Measurements from ENCODE around the gene DNAH6.

Gene DNAH6

GRCh38 chr2:84705858-84706257 lies 189.6 kb downstream of the DNAH6 start:
- Histone ChIP-seq H3K9me3 (ENCODE audit: insufficient read depth, low read length) (peaks cover 10% of the 10 kb centered on the region; the same call in 1 of the 2 replicates), H3K9ac (ENCODE audit: insufficient read length, low read depth) (no peak overlapping the region), H3K4me3 (ENCODE audit: insufficient read length, low read depth) (no peak overlapping the region), H3K27me3 (ENCODE audit: insufficient read depth, insufficient read length) (no peaks in the 10 kb centered on the region), H3K4me1 (ENCODE audit: insufficient read depth, insufficient read length) (no peaks in the 10 kb centered on the region), H3K36me3 (ENCODE audit: insufficient read depth, insufficient read length, low read length) (no peaks in the 10 kb centered on the region)
- no peak for TF ChIP-seq YY1 (IDR thresholded peaks at IDR 0.05; ENCODE audit: insufficient read depth, insufficient read length)
- TF ChIP-seq SUZ12 (IDR thresholded peaks at IDR 0.05; ENCODE audit: extremely low read depth, insufficient read depth, insufficient read length): no peak
- no peak for TF ChIP-seq ZNF274 (IDR thresholded peaks at IDR 0.05; ENCODE audit: low read depth, low read length)
- DNase-seq (ENCODE audit: low read depth, low spot score): no peak

DNA sequence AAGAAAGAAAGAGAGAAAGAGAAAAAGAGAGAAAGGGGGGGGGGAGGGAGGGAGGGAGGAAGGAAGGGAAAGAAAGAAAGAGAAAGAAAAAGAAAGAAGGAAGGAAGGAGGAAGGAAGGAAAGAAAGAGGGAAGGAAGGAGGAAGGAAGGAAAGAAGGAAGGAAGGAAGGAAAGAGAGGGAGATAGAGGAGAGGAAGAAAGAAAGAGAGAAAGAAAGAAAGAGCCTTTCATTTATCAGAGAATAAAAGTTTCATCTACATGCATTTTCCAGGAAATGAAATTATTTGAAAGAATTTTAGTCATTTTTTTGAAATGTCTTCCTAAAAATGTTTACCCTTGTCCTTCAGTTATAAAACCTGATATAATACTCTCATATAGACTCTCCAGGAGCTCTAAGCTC lies 192.1 kb downstream of the DNAH6 start:
- H3K27me3 ChIP-seq (ENCODE audit: insufficient read depth, insufficient read length): no peaks in the 10 kb centered on the region
- no peak for DNase-seq (ENCODE audit: low read depth, low spot score)
- no peak for TF ChIP-seq ZNF274 (IDR thresholded peaks at IDR 0.05; ENCODE audit: low read depth, low read length)
- TF ChIP-seq YY1 (IDR thresholded peaks at IDR 0.05; ENCODE audit: insufficient read depth, insufficient read length): no peak
- no peak for TF ChIP-seq SUZ12 (IDR thresholded peaks at IDR 0.05; ENCODE audit: extremely low read depth, insufficient read depth, insufficient read length)

GRCh38 chr2:84711651-84712050 lies 195.4 kb downstream of the DNAH6 start:
- no peak for DNase-seq (ENCODE audit: low read depth, low spot score)
- H3K4me3 ChIP-seq (ENCODE audit: insufficient read length, low read depth): no peak overlapping the region
- no peaks in the 10 kb centered on the region for H3K27me3 ChIP-seq (ENCODE audit: insufficient read depth, insufficient read length)
- no peaks in the 10 kb centered on the region for H3K36me3 ChIP-seq (ENCODE audit: insufficient read depth, insufficient read length, low read length)
- no peak for TF ChIP-seq YY1 (IDR thresholded peaks at IDR 0.05; ENCODE audit: insufficient read depth, insufficient read length)
- no peak overlapping the region for H3K9ac ChIP-seq (ENCODE audit: insufficient read length, low read depth)
- no peaks in the 10 kb centered on the region for H3K4me1 ChIP-seq (ENCODE audit: insufficient read depth, insufficient read length)
- H3K9me3 ChIP-seq (ENCODE audit: insufficient read depth, low read length): no peaks in the 10 kb centered on the region

More for the DNA sequence above, 192.1 kb downstream of the DNAH6 start:
- Histone ChIP-seq H3K4me3 (ENCODE audit: insufficient read length, low read depth) (no peak overlapping the region), H3K4me1 (ENCODE audit: insufficient read depth, insufficient read length) (no peaks in the 10 kb centered on the region), H3K9ac (ENCODE audit: insufficient read length, low read depth) (no peak overlapping the region), H3K36me3 (ENCODE audit: insufficient read depth, insufficient read length, low read length) (no peaks in the 10 kb centered on the region), H3K9me3 (ENCODE audit: insufficient read depth, low read length) (no peaks in the 10 kb centered on the region)

DNA sequence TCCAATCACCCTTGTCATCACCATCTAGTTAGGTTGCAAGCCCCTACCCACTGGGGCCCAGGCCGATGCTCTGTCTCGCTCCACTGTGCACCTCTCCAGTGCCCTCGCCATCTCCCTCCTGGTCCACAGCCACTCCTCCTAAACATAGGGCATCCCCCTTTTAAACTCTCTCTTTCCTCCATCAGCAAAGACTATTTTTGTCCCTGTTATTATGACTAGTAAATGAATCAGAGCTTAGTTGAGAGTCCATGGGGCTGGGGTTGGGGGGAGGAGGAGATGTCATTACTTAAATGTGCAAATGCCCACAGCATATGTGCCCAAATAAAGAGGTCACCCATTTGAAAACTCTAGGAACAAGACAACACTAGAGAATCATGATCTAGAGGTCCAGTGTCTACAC lies 197.1 kb downstream of the DNAH6 start:
- H3K9me3 ChIP-seq (ENCODE audit: insufficient read depth, low read length): no peaks in the 10 kb centered on the region
- no peak overlapping the region for H3K4me3 ChIP-seq (ENCODE audit: insufficient read length, low read depth)
- no peaks in the 10 kb centered on the region for H3K27me3 ChIP-seq (ENCODE audit: insufficient read depth, insufficient read length)
- TF ChIP-seq YY1 (IDR thresholded peaks at IDR 0.05; ENCODE audit: insufficient read depth, insufficient read length): no peak
- TF ChIP-seq SUZ12 (IDR thresholded peaks at IDR 0.05; ENCODE audit: extremely low read depth, insufficient read depth, insufficient read length): no peak
- no peak for TF ChIP-seq ZNF274 (IDR thresholded peaks at IDR 0.05; ENCODE audit: low read depth, low read length)
- H3K4me1 ChIP-seq (ENCODE audit: insufficient read depth, insufficient read length): no peaks in the 10 kb centered on the region
- H3K36me3 ChIP-seq (ENCODE audit: insufficient read depth, insufficient read length, low read length): no peaks in the 10 kb centered on the region
- DNase-seq (ENCODE audit: low read depth, low spot score): no peak
- no peak overlapping the region for H3K9ac ChIP-seq (ENCODE audit: insufficient read length, low read depth)

DNA sequence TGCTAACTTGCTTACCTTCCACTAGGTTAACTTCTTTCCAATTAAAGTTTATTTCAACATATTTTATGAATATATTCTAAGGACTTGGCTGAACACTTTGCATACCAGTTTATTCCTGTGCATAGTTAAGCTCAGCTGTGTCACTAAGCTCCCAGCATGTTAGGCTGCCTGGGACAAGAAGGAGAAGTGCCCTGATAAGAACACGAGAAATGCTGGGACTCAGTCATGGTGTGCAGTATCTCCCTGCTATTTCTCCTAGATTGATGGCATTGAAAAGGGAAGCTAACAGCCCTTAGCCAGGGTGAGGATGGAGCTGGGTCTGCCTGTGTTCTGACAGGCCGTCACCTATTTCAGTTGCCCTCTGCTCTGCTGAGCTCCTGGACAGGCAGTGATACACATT lies 200.3 kb downstream of the DNAH6 start:
- no peaks in the 10 kb centered on the region for H3K4me1 ChIP-seq (ENCODE audit: insufficient read depth, insufficient read length)
- no peak overlapping the region for H3K4me3 ChIP-seq (ENCODE audit: insufficient read length, low read depth)
- H3K9ac ChIP-seq (ENCODE audit: insufficient read length, low read depth): no peak overlapping the region
- H3K36me3 ChIP-seq (ENCODE audit: insufficient read depth, insufficient read length, low read length): no peaks in the 10 kb centered on the region
- no peaks in the 10 kb centered on the region for H3K27me3 ChIP-seq (ENCODE audit: insufficient read depth, insufficient read length)
- no peak for TF ChIP-seq ZNF274 (IDR thresholded peaks at IDR 0.05; ENCODE audit: low read depth, low read length)
- no peak for TF ChIP-seq SUZ12 (IDR thresholded peaks at IDR 0.05; ENCODE audit: extremely low read depth, insufficient read depth, insufficient read length)
- TF ChIP-seq YY1 (IDR thresholded peaks at IDR 0.05; ENCODE audit: insufficient read depth, insufficient read length): no peak
- H3K9me3 ChIP-seq (ENCODE audit: insufficient read depth, low read length): no peaks in the 10 kb centered on the region
- DNase-seq (ENCODE audit: low read depth, low spot score): no peak

GRCh38 chr2:84717302-84717701 lies 201.0 kb downstream of the DNAH6 start:
- Histone ChIP-seq H3K36me3 (ENCODE audit: insufficient read depth, insufficient read length, low read length) (no peaks in the 10 kb centered on the region), H3K27me3 (ENCODE audit: insufficient read depth, insufficient read length) (no peaks in the 10 kb centered on the region), H3K9me3 (ENCODE audit: insufficient read depth, low read length) (no peaks in the 10 kb centered on the region), H3K9ac (ENCODE audit: insufficient read length, low read depth) (no peak overlapping the region), H3K4me3 (ENCODE audit: insufficient read length, low read depth) (no peak overlapping the region), H3K4me1 (ENCODE audit: insufficient read depth, insufficient read length) (no peaks in the 10 kb centered on the region)
- TF ChIP-seq ZNF274 (IDR thresholded peaks at IDR 0.05; ENCODE audit: low read depth, low read length) (no peak), YY1 (IDR thresholded peaks at IDR 0.05; ENCODE audit: insufficient read depth, insufficient read length) (no peak), SUZ12 (IDR thresholded peaks at IDR 0.05; ENCODE audit: extremely low read depth, insufficient read depth, insufficient read length) (no peak)
- DNase-seq (ENCODE audit: low read depth, low spot score): no peak

DNA sequence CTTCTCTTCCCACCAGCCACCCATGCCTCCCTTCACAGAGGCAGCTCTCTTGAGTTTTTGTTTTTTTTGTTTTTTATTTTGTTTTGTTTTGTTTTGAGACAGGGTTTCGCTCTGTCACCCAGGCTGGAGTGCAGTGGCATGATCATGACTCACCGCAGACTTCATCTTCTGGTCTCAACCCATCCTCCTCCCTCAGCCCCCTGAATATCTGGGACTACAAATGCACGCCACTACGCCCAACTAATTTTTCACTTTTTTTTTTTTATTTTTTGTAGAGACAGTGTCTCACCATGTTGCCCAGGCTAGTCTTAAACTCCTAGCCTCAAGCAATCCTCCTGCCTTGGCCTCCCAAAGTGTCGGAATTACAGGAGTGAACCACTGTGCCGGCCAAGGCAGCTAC lies 203.1 kb downstream of the DNAH6 start:
- Histone ChIP-seq H3K9ac (ENCODE audit: insufficient read length, low read depth) (no peak overlapping the region), H3K27me3 (ENCODE audit: insufficient read depth, insufficient read length) (no peaks in the 10 kb centered on the region), H3K36me3 (ENCODE audit: insufficient read depth, insufficient read length, low read length) (no peaks in the 10 kb centered on the region), H3K9me3 (ENCODE audit: insufficient read depth, low read length) (no peaks in the 10 kb centered on the region), H3K4me3 (ENCODE audit: insufficient read length, low read depth) (no peak overlapping the region), H3K4me1 (ENCODE audit: insufficient read depth, insufficient read length) (no peaks in the 10 kb centered on the region)
- DNase-seq (ENCODE audit: low read depth, low spot score): no peak
- no peak for TF ChIP-seq ZNF274 (IDR thresholded peaks at IDR 0.05; ENCODE audit: low read depth, low read length)

DNA sequence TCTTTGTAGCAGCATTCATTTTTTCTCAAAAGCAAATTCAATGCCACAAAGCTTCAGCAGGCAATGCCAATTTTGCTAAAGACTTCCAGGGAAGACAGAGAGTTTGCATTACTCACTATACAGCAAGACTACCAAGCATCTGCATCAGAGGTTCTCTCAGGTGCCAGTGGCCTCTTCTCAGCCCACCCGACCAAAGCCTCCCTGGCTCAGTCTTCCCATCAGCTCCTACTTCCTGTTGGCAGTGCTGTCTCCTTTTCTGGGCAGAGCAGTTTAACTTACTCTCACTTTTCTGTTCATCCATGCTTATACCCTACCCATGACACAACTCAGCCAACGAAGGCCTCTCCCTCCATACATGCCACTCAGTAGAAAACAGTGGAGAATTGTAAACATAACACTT lies 207.5 kb downstream of the DNAH6 start:
- Histone ChIP-seq H3K9me3 (ENCODE audit: insufficient read depth, low read length) (no peaks in the 10 kb centered on the region), H3K4me1 (ENCODE audit: insufficient read depth, insufficient read length) (no peaks in the 10 kb centered on the region), H3K27me3 (ENCODE audit: insufficient read depth, insufficient read length) (no peaks in the 10 kb centered on the region), H3K9ac (ENCODE audit: insufficient read length, low read depth) (no peak overlapping the region), H3K4me3 (ENCODE audit: insufficient read length, low read depth) (no peak overlapping the region), H3K36me3 (ENCODE audit: insufficient read depth, insufficient read length, low read length) (no peaks in the 10 kb centered on the region)
- TF ChIP-seq ZNF274 (IDR thresholded peaks at IDR 0.05; ENCODE audit: low read depth, low read length) (no peak), SUZ12 (IDR thresholded peaks at IDR 0.05; ENCODE audit: extremely low read depth, insufficient read depth, insufficient read length) (no peak), YY1 (IDR thresholded peaks at IDR 0.05; ENCODE audit: insufficient read depth, insufficient read length) (no peak)
- no peak for DNase-seq (ENCODE audit: low read depth, low spot score)

All from NT2/D1 (cell line).